SK-N-SH (cell line): ENCODE measurements around the gene PTPN14. TPM values are rescaled to one million over a fixed set of nuclear protein-coding genes. Genes with fewer than 3 reads are reported as not detected.

Experiments used
- CTCF ChIA-PET: fragments of 300-600, 350-600 bp; formaldehyde crosslinking; extraction: SDS; loops from one replicate; lab custom pipeline; 2021; lab: Yijun Ruan, JAX
- POLR2A ChIA-PET: fragments of 350-600 bp; sonication (Branson Sonifier 250); formaldehyde crosslinking; extraction: SDS; loops from one replicate; lab custom pipeline; 2020; ENCODE audit warnings: antibody characterized with exemption, inconsistent platforms; lab: Yijun Ruan, JAX
- DNase-seq: peaks from one replicate; pipeline ENCODE4 v3.0.0; 2012
- H2AFZ ChIP-seq: fragments of 200-600 bp; sonication (generic); 2 replicates; pipeline ENCODE4 v1.8.1; 2016; ENCODE audit warnings: antibody characterized with exemption, mild to moderate bottlenecking, low read depth
- H3F3A ChIP-seq: fragments of 200-600 bp; sonication (generic); replicated peaks from 2 replicates; pipeline ENCODE3; 2016; ENCODE audit warnings: antibody characterized with exemption, mild to moderate bottlenecking; ENCODE audit not compliant: insufficient read depth
- H3K27ac ChIP-seq, 2 experiments: fragments of 200-500 bp in 1 of 2; fragments of 200-600 bp in 1 of 2; sonication (Bioruptor generic) in 1 of 2; sonication (generic), shearing (Covaris generic) in 1 of 2; 2 replicates each; pipeline versions ENCODE4 v1.5.1 to v1.6.1; 2014 to 2016; ENCODE audit warnings: low read depth in 2 of 2, inconsistent platforms in 1 of 2, low read length in 1 of 2, mild to moderate bottlenecking in 1 of 2, mixed read lengths in 1 of 2
- H3K27me3 ChIP-seq: fragments of 200-600 bp; sonication (generic), shearing (Covaris generic); 2 replicates; pipeline ENCODE4 v1.6.1; 2016; ENCODE audit warnings: mixed run types; ENCODE audit not compliant: insufficient read depth
- H3K36me3 ChIP-seq, 2 experiments: fragments of 200-500 bp in 1 of 2; fragments of 200-600 bp in 1 of 2; sonication (Bioruptor generic) in 1 of 2; sonication (generic) in 1 of 2; replicated peaks in 1 of 2; 2 replicates each; pipeline versions ENCODE3 to v1.5.1; 2014 to 2016; ENCODE audit warnings: low read length in 1 of 2, mild to moderate bottlenecking in 1 of 2; ENCODE audit not compliant: insufficient read depth in 2 of 2, control insufficient read depth in 1 of 2
- H3K4me1 ChIP-seq, 2 experiments: fragments of 200-500 bp in 1 of 2; fragments of 200-600 bp in 1 of 2; sonication (Bioruptor generic) in 1 of 2; sonication (generic), shearing (Covaris generic) in 1 of 2; 2 replicates each; pipeline versions ENCODE4 v1.5.1 to v1.6.1; 2014 to 2016; ENCODE audit warnings: low read depth in 1 of 2, low read length in 1 of 2, mixed run types in 1 of 2; ENCODE audit not compliant: insufficient read depth in 2 of 2, control insufficient read depth in 1 of 2
- H3K4me2 ChIP-seq: fragments of 200-600 bp; sonication (generic), shearing (Covaris generic); 2 replicates; pipeline ENCODE4 v1.6.1; 2017; ENCODE audit warnings: mixed run types
- H3K4me3 ChIP-seq, 2 experiments: fragments of 200-500 bp in 1 of 2; fragments of 200-600 bp in 1 of 2; sonication (Bioruptor generic) in 1 of 2; sonication (generic), shearing (Covaris generic) in 1 of 2; 2 replicates each; pipeline versions ENCODE4 v1.5.1 to v1.8.1; 2014 to 2016; ENCODE audit warnings: low read depth in 2 of 2, inconsistent platforms in 1 of 2, low read length in 1 of 2, mild to moderate bottlenecking in 1 of 2, mixed read lengths in 1 of 2, moderate library complexity in 1 of 2
- H3K79me2 ChIP-seq: fragments of 200-600 bp; sonication (generic); 2 replicates; pipeline ENCODE4 v1.8.1; 2017; ENCODE audit warnings: mild to moderate bottlenecking; ENCODE audit not compliant: insufficient read depth
- H3K9ac ChIP-seq: fragments of 200-600 bp; sonication (generic); 2 replicates; pipeline ENCODE4 v1.6.1; 2017; ENCODE audit warnings: mixed run types
- H3K9me2 ChIP-seq: fragments of 200-600 bp; sonication (generic); 2 replicates; pipeline ENCODE4 v1.6.1; 2017; ENCODE audit warnings: mixed run types
- H3K9me3 ChIP-seq: fragments of 200-600 bp; sonication (generic); 2 replicates; pipeline ENCODE4 v1.6.1; 2017; ENCODE audit warnings: mixed run types, mild to moderate bottlenecking, moderate library complexity
- H4K20me1 ChIP-seq: fragments of 200-600 bp; sonication (generic); 2 replicates; pipeline ENCODE4 v1.6.1; 2017; ENCODE audit warnings: mild to moderate bottlenecking, mixed run types; ENCODE audit not compliant: insufficient read depth
- EP300 ChIP-seq, 2 experiments: IDR thresholded peaks; 2 replicates each; pipeline versions ENCODE4 v1.4.0 to v1.6.1; 2012; ENCODE audit warnings: borderline replicate concordance in 1 of 2, low read depth in 1 of 2, low read length in 1 of 2
- FOXM1 ChIP-seq: IDR thresholded peaks from 2 replicates; pipeline ENCODE4 v1.4.0; 2012; ENCODE audit warnings: low read depth, mild to moderate bottlenecking
- GATA2 ChIP-seq: sonication (generic); formaldehyde crosslinking; IDR thresholded peaks from 2 replicates; pipeline ENCODE4 v1.5.0; 2020; ENCODE audit warnings: mild to moderate bottlenecking, missing genetic modification reagents
- MEF2A ChIP-seq: IDR thresholded peaks from 2 replicates; pipeline ENCODE4 v1.4.0; 2012; ENCODE audit warnings: low read depth, borderline replicate concordance
- POLR2AphosphoS5 ChIP-seq: IDR thresholded peaks from 2 replicates; pipeline ENCODE4 v1.6.1; 2012; ENCODE audit warnings: low read depth, low read length
- RCOR1 ChIP-seq: fragments of 150-350 bp; IDR thresholded peaks from 2 replicates; pipeline ENCODE4 v1.6.1; 2017; ENCODE audit warnings: antibody characterized with exemption, low read length
- REST ChIP-seq: IDR thresholded peaks from 2 replicates; pipeline ENCODE4 v1.6.1; 2012; ENCODE audit warnings: mild to moderate bottlenecking, low read depth, low read length, moderate library complexity
- RFX5 ChIP-seq: IDR thresholded peaks from 2 replicates; pipeline ENCODE4 v1.6.1; 2012; ENCODE audit warnings: mild to moderate bottlenecking, improper control_type of control experiment, low read length
- SIN3A ChIP-seq: IDR thresholded peaks from 2 replicates; pipeline ENCODE4 v1.6.1; 2012; ENCODE audit warnings: low read depth, mild to moderate bottlenecking, low read length, moderate library complexity, borderline replicate concordance
- SMC3 ChIP-seq: IDR thresholded peaks from 2 replicates; pipeline ENCODE4 v1.6.1; 2012; ENCODE audit warnings: low read depth, low read length, improper control_type of control experiment
- YY1 ChIP-seq: IDR thresholded peaks from 2 replicates; pipeline ENCODE4 v1.4.0; 2012; ENCODE audit warnings: low read depth, mild to moderate bottlenecking
- polyA plus RNA-seq, 3 experiments: library from polyadenylated mRNA; depleted of rRNA; stranded (reverse); fragments of >200 nt; gene quantifications; 2 replicates each; pipeline ENCODE4 v1.2.3, GENCODE V29; 2012
- TF ChIP-seq, protein P1 (sequence below): IDR thresholded peaks from 2 replicates; pipeline ENCODE4 v1.4.0; 2012; ENCODE audit warnings: low read depth, borderline replicate concordance
- TF ChIP-seq, protein P2 (sequence below): fragments of 200-600 bp; sonication (generic); IDR thresholded peaks from 2 replicates; pipeline ENCODE4 v1.6.1; 2017; ENCODE audit warnings: antibody characterized with exemption, mild to moderate bottlenecking, moderate library complexity

The PTPN14 gene
- polyA plus RNA-seq, 1 of the 3 experiments (the other 2 are of a cell fraction): 12.8 TPM

DNA sequence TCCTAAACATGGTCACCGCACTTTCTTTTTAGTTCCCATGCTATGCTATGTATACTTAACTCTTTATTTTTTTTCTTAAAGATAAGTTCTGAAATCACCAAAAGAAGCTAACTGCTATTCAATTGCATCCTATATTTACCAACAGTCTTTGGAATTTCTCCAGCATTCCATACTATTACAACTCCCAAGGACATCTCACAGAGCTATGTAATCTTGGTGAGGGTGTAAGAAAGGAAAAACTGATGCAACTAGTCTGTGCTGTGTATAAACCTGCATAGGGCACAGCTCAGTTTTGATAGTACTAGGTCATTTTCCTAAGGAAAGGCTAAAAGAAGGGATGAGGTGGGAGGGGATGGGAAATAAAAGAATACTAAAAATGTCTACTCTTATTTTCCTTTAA lies 78.0 kb downstream of the PTPN14 start (continued):
- TF ChIP-seq RFX5: no peak
- no peak for TF ChIP-seq SIN3A
- no peak for TF ChIP-seq GATA2 (CRISPR knock-in tag)
- no peak for TF ChIP-seq EP300 (IDR thresholded peaks at IDR 0.05; ENCODE audit: borderline replicate concordance in 1 of 2, low read depth in 1 of 2, low read length in 1 of 2)

GRCh38 chr1:214472364-214472763 lies 79.0 kb downstream of the PTPN14 start:
- peaks cover 0 to 61% of the 10 kb centered on the region in 2 experiments for H3K4me1 ChIP-seq

More at GRCh38 chr1:214472364-214472763, 79.0 kb downstream of the PTPN14 start:
- peak overlapping the region in 1 of 2 experiments; percentile 67; a peak in 2 of 4 replicates for H3K27ac ChIP-seq
- no peaks in the 10 kb centered on the region for H3K9me2 ChIP-seq
- no peaks in the 10 kb centered on the region for H3K27me3 ChIP-seq
- TF ChIP-seq REST (no peak), YY1 (no peak), POLR2AphosphoS5 (no peak), SMC3 (no peak), SIN3A (no peak), MEF2A (no peak), FOXM1 (no peak), RCOR1 (no peak), GATA2 (CRISPR knock-in tag) (no peak)
- TF ChIP-seq, protein P1, sequence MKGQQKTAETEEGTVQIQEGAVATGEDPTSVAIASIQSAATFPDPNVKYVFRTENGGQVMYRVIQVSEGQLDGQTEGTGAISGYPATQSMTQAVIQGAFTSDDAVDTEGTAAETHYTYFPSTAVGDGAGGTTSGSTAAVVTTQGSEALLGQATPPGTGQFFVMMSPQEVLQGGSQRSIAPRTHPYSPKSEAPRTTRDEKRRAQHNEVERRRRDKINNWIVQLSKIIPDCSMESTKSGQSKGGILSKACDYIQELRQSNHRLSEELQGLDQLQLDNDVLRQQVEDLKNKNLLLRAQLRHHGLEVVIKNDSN: no peak
- TF ChIP-seq, protein P2, sequence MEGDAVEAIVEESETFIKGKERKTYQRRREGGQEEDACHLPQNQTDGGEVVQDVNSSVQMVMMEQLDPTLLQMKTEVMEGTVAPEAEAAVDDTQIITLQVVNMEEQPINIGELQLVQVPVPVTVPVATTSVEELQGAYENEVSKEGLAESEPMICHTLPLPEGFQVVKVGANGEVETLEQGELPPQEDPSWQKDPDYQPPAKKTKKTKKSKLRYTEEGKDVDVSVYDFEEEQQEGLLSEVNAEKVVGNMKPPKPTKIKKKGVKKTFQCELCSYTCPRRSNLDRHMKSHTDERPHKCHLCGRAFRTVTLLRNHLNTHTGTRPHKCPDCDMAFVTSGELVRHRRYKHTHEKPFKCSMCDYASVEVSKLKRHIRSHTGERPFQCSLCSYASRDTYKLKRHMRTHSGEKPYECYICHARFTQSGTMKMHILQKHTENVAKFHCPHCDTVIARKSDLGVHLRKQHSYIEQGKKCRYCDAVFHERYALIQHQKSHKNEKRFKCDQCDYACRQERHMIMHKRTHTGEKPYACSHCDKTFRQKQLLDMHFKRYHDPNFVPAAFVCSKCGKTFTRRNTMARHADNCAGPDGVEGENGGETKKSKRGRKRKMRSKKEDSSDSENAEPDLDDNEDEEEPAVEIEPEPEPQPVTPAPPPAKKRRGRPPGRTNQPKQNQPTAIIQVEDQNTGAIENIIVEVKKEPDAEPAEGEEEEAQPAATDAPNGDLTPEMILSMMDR: no peak
- no peak overlapping the region for H3K4me3 ChIP-seq
- ChIA-PET CTCF (no interaction called here), POLR2A (no interaction called here)
- no peak for DNase-seq
- H3F3A ChIP-seq: peaks cover 15% of the 10 kb centered on the region
- no peak overlapping the region for H3K9ac ChIP-seq
- H3K36me3 ChIP-seq: no peaks in the 10 kb centered on the region
- H4K20me1 ChIP-seq: peaks cover 67% of the 10 kb centered on the region
- H3K79me2 ChIP-seq: peaks cover 100% of the 10 kb centered on the region
- peak overlapping the region; percentile 16; the same call in 1 of the 2 replicates for H3K4me2 ChIP-seq
- H2AFZ ChIP-seq: no peak overlapping the region
- H3K9me3 ChIP-seq: no peaks in the 10 kb centered on the region
